A673 (cell line): ENCODE measurements around the gene SND1.

Source experiments
- EZH2 ChIP-seq: fragments of 200-600 bp; sonication (generic); IDR thresholded peaks from 2 replicates; pipeline ENCODE4 v1.6.1; 2017; ENCODE audit warnings: borderline replicate concordance, low read depth, mild to moderate bottlenecking, mixed read lengths, antibody characterized with exemption, low read length; ENCODE audit not compliant: poor library complexity, severe bottlenecking
- TF ChIP-seq, protein P1 (sequence below): fragments of 300-800, 200-600 bp; sonication (generic); conservative IDR thresholded peaks from 2 replicates; pipeline ENCODE4 v1.5.1; 2017; ENCODE audit warnings: low read depth, mild to moderate bottlenecking, antibody characterized with exemption, low read length, moderate library complexity, mixed read lengths

DNA sequence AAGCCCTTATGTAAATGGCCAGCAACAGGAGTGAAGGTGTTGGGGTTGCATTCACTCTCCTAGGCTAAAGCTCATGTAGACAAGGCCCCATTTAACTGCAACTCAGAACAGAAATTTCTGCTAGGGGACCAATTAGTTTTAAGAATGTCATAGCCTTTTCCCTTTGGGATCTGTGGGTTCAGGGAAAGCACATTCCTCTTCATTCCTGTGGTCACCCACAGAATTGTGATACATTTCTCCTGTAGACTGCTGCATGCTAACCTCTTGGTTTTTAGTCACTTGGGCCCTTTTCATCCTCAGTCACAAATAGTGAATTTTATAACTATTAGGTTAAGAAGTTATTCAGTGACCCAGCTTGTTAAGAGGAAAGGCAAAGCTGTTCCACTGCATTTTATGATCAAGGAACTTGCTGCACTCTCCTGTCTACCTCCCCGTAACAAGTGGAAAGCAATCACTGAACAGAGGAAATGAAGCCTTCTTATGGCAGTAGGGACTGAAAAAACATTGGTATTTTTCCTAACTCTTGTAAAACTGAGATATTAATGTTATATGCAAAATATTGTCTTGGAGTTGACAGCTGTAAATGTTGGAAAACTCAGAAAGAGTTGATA is 124.9 kb downstream of the SND1 start:
- TF ChIP-seq, protein P1, sequence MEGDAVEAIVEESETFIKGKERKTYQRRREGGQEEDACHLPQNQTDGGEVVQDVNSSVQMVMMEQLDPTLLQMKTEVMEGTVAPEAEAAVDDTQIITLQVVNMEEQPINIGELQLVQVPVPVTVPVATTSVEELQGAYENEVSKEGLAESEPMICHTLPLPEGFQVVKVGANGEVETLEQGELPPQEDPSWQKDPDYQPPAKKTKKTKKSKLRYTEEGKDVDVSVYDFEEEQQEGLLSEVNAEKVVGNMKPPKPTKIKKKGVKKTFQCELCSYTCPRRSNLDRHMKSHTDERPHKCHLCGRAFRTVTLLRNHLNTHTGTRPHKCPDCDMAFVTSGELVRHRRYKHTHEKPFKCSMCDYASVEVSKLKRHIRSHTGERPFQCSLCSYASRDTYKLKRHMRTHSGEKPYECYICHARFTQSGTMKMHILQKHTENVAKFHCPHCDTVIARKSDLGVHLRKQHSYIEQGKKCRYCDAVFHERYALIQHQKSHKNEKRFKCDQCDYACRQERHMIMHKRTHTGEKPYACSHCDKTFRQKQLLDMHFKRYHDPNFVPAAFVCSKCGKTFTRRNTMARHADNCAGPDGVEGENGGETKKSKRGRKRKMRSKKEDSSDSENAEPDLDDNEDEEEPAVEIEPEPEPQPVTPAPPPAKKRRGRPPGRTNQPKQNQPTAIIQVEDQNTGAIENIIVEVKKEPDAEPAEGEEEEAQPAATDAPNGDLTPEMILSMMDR, result no peak
- no peak for TF ChIP-seq EZH2
